Bronchial epithelial cell (primary cell): ENCODE measurements around the gene HIF1AN. TPM values are rescaled to one million over a fixed set of nuclear protein-coding genes. Genes with fewer than 3 reads are reported as not detected.

ENCODE experiments used
- DNase-seq: peaks from one replicate; pipeline ENCODE4 v3.0.0-alpha.2; 2010; ENCODE audit warnings: low read depth
- FAIRE-seq: peaks from 2 replicates; lab custom pipeline; 2011; peaks lifted over from hg19 to GRCh38; lab: Jason Lieb, UNC
- H3K27me3 ChIP-seq: 2 replicates; pipeline ENCODE4 v1.5.1; 2011; ENCODE audit warnings: low read length; ENCODE audit not compliant: control insufficient read depth, insufficient read depth
- H3K36me3 ChIP-seq: 2 replicates; pipeline ENCODE4 v1.5.1; 2011; ENCODE audit warnings: low read length; ENCODE audit not compliant: control insufficient read depth, insufficient read depth
- H3K4me3 ChIP-seq: 2 replicates; pipeline ENCODE4 v1.5.1; 2011; ENCODE audit warnings: mild to moderate bottlenecking, low read depth, low read length, control low read depth
- total RNA-seq: library from RNA; depleted of rRNA; stranded (reverse); fragments of >200 nt; gene quantifications from 2 replicates; pipeline ENCODE4 v1.2.1, GENCODE V29; 2014
- TF ChIP-seq, protein P1 (sequence below): IDR thresholded peaks from 2 replicates; pipeline ENCODE4 v1.5.1; 2011; ENCODE audit warnings: mild to moderate bottlenecking, moderate library complexity, low read length, control low read depth, inconsistent platforms; ENCODE audit not compliant: insufficient read depth, severe bottlenecking

The HIF1AN gene
- total RNA-seq, 1 donor from 2014 or later: 9.0 TPM

DNA sequence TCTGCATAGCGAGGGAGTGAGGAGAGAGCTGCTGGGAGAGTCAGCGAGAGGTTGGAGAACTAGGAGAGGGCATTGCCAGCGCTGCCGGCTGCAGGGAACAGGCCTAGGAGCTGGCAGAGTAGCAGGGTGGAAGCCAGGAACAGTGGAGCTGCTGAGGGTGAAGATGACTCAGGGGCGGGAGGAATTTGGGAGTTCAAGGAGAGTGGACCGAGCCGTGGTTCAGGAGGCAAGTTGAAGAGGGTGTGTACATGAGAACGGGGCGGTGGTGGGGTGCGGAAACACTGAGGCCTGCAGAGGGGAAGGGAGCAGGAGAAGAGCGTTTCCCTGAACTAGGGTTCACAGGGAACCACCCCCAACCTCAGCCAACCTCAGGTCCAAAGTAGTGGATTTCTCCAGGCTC is 31.5 kb downstream of the HIF1AN start:
- TF ChIP-seq, protein P1, sequence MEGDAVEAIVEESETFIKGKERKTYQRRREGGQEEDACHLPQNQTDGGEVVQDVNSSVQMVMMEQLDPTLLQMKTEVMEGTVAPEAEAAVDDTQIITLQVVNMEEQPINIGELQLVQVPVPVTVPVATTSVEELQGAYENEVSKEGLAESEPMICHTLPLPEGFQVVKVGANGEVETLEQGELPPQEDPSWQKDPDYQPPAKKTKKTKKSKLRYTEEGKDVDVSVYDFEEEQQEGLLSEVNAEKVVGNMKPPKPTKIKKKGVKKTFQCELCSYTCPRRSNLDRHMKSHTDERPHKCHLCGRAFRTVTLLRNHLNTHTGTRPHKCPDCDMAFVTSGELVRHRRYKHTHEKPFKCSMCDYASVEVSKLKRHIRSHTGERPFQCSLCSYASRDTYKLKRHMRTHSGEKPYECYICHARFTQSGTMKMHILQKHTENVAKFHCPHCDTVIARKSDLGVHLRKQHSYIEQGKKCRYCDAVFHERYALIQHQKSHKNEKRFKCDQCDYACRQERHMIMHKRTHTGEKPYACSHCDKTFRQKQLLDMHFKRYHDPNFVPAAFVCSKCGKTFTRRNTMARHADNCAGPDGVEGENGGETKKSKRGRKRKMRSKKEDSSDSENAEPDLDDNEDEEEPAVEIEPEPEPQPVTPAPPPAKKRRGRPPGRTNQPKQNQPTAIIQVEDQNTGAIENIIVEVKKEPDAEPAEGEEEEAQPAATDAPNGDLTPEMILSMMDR: no peak
- no peaks in the 10 kb centered on the region for H3K36me3 ChIP-seq
- FAIRE-seq (no peak), DNase-seq (no peak)
- H3K27me3 ChIP-seq: peaks cover 33% of the 10 kb centered on the region
- H3K4me3 ChIP-seq: no peak overlapping the region

DNA sequence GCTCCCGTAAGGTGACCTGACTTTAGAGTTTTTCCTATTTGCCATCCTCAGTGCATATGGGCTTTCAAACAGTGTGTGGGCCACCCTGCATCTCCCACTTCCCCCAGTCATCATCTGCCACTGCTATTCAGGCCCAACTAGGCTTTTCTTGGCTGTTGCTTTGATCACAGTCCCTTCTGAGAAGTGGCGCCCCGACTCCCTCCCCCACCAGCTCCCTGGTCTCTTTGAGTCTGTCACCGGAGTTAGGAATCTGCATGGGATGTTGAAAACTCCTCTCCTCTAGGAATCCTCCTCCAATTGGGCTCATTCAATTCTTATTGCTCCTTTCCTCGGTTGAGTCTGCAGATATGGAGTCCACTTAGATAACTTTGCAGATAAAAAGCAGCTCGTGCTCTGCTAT is 32.1 kb downstream of the HIF1AN start:
- Histone ChIP-seq H3K27me3 (peaks cover 33% of the 10 kb centered on the region), H3K36me3 (no peaks in the 10 kb centered on the region), H3K4me3 (no peak overlapping the region)
- TF ChIP-seq, protein P1: no peak
- FAIRE-seq: peak; percentile 7
- no peak for DNase-seq

DNA sequence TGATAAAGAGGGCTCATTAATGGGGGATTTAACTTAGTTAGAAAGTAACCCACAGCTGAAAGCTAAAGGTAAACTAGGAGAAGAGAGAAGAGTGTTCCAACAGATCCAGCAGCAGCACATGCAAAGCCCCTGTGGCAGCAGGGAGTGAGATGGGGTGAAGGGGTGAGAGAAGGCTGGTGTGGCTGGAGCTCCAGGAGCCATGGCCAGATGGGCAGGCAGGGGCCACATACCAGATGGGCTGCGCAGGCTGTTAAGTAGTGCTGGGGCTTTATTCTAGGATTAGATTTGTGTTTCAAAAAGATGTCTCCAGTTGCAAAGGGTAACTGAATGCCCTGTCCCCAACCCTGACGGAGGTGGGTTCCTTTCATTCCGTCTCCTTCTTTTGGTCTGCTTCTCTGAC is 33.2 kb downstream of the HIF1AN start:
- peaks cover 33% of the 10 kb centered on the region for H3K27me3 ChIP-seq
- FAIRE-seq: no peak

GRCh38 chr10:100569687-100570481 is 34.1 kb downstream of the HIF1AN start:
- TF ChIP-seq, protein P1: no peak
- H3K27me3 ChIP-seq: peaks cover 29% of the 10 kb centered on the region
- FAIRE-seq (peak; percentile 91), DNase-seq (no peak)
- no peaks in the 10 kb centered on the region for H3K36me3 ChIP-seq
- no peak overlapping the region for H3K4me3 ChIP-seq

More for the DNA sequence above, 33.2 kb downstream of the HIF1AN start:
- no peak overlapping the region for H3K4me3 ChIP-seq
- TF ChIP-seq, protein P1: no peak
- DNase-seq: no peak
- no peaks in the 10 kb centered on the region for H3K36me3 ChIP-seq

- Histone ChIP-seq H3K36me3 (no peaks in the 10 kb centered on the region), H3K27me3 (peaks cover 28% of the 10 kb centered on the region), H3K4me3 (no peak overlapping the region)
- TF ChIP-seq, protein P1: no peak
- FAIRE-seq (peak; percentile 93), DNase-seq (no peak)
Observed at GRCh38 chr10:100570506-100570905, 34.8 kb downstream of the HIF1AN start.
